C4-2B (cell line): ENCODE data around the gene AAR2.

Experiments
- ZFX ChIP-seq: fragments of 450-650 bp; IDR thresholded peaks from 2 replicates; pipeline ENCODE4 v1.6.1; 2017
- TF ChIP-seq, protein P1 (sequence below): fragments of 450-650 bp; conservative IDR thresholded peaks from 2 replicates; pipeline ENCODE4 v1.5.1; 2017; ENCODE audit warnings: mild to moderate bottlenecking

DNA sequence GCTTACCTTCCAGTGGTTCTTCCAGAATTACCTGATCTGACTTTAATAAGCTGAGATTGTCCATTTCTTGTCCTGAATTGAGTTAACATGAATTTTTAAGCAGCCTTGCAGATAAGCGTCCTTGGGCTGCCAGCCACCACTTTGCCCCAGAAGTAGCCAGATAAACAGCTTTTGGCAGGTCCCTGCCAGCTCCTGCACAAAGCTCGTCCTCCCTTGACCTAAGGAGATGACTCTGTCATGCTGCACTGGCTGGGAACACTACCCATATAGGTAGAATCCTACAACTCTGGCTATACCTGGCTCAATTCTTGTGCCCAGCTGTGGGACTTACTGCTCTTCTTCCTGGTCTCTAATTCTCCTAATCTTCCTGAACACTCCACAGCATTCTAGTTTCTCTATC is 39.6 kb upstream of the AAR2 start:
- TF ChIP-seq, protein P1, sequence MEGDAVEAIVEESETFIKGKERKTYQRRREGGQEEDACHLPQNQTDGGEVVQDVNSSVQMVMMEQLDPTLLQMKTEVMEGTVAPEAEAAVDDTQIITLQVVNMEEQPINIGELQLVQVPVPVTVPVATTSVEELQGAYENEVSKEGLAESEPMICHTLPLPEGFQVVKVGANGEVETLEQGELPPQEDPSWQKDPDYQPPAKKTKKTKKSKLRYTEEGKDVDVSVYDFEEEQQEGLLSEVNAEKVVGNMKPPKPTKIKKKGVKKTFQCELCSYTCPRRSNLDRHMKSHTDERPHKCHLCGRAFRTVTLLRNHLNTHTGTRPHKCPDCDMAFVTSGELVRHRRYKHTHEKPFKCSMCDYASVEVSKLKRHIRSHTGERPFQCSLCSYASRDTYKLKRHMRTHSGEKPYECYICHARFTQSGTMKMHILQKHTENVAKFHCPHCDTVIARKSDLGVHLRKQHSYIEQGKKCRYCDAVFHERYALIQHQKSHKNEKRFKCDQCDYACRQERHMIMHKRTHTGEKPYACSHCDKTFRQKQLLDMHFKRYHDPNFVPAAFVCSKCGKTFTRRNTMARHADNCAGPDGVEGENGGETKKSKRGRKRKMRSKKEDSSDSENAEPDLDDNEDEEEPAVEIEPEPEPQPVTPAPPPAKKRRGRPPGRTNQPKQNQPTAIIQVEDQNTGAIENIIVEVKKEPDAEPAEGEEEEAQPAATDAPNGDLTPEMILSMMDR, result no peak
- TF ChIP-seq ZFX, result no peak
